Uterus (tissue), 2 donors: ENCODE data around the gene TMEM45A.

ENCODE experiments used
- POLR2A ChIP-seq, 2 donors: fragments of 450-650 bp; IDR thresholded peaks; one replicate each; pipeline ENCODE4 v1.6.1; 2016; ENCODE audit warnings: antibody characterized with exemption in 2 of 2, mild to moderate bottlenecking in 1 of 2, moderate library complexity in 1 of 2
- TF ChIP-seq, protein P1 (sequence below), 4 experiments: fragments of 200-600 bp in 2 of 4; fragments of 450-650 bp in 2 of 4; sonication (generic) in 2 of 4; IDR thresholded peaks; one replicate each; pipeline ENCODE4 v1.5.1; 2016 to 2019; ENCODE audit warnings: antibody characterized with exemption in 4 of 4, mild to moderate bottlenecking in 2 of 4, moderate library complexity in 1 of 4

DNA sequence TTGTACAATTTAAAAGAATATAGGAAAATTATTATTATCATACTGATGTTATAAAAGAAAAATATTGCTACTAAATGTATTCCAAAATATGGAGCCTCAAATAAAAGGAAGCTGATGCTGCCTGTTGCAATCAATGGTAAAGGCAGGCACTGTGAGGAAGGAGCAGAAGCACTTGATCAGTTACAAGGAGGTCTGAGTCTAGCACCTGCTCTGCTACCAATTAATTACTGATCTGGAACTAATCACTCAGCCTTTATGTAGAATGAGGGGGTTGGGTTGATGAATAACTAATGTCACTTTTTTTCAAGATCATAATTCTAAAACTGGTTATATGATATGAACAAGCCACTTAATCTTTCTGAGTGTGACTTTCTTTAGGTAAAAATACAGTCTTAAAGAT, 122.5 kb downstream of the TMEM45A start:
- TF ChIP-seq POLR2A (IDR thresholded peaks at IDR 0.05) = no peak
- TF ChIP-seq, protein P1, sequence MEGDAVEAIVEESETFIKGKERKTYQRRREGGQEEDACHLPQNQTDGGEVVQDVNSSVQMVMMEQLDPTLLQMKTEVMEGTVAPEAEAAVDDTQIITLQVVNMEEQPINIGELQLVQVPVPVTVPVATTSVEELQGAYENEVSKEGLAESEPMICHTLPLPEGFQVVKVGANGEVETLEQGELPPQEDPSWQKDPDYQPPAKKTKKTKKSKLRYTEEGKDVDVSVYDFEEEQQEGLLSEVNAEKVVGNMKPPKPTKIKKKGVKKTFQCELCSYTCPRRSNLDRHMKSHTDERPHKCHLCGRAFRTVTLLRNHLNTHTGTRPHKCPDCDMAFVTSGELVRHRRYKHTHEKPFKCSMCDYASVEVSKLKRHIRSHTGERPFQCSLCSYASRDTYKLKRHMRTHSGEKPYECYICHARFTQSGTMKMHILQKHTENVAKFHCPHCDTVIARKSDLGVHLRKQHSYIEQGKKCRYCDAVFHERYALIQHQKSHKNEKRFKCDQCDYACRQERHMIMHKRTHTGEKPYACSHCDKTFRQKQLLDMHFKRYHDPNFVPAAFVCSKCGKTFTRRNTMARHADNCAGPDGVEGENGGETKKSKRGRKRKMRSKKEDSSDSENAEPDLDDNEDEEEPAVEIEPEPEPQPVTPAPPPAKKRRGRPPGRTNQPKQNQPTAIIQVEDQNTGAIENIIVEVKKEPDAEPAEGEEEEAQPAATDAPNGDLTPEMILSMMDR (IDR thresholded peaks at IDR 0.05) = no peak
